Fibroblast of lung (primary cell): ENCODE measurements around the gene SMPD2. TPM values are rescaled to one million over a fixed set of nuclear protein-coding genes. Genes with fewer than 3 reads are reported as not detected.

Experiments used
- DNase-seq, 2 donors: peaks; one replicate each; pipeline versions ENCODE4 v3.0.0 to v3.0.0-alpha.2; 2010; ENCODE audit warnings: low read depth in 2 of 2
- H2AFZ ChIP-seq: 2 replicates; pipeline ENCODE4 v1.5.1; 2012; ENCODE audit warnings: low read length, control low read depth, inconsistent platforms
- H3K27ac ChIP-seq: 2 replicates; pipeline ENCODE4 v1.5.1; 2011; ENCODE audit warnings: low read length, control low read depth; ENCODE audit not compliant: insufficient read depth
- H3K27me3 ChIP-seq: 2 replicates; pipeline ENCODE4 v1.5.1; 2011; ENCODE audit warnings: mild to moderate bottlenecking, low read length; ENCODE audit not compliant: control insufficient read depth, insufficient read depth
- H3K36me3 ChIP-seq: 2 replicates; pipeline ENCODE4 v1.5.1; 2011; ENCODE audit warnings: low read length; ENCODE audit not compliant: control insufficient read depth, insufficient read depth
- H3K4me1 ChIP-seq: 2 replicates; pipeline ENCODE4 v1.5.1; 2011; ENCODE audit warnings: low read length; ENCODE audit not compliant: control insufficient read depth, insufficient read depth; ENCODE audit errors: extremely low read depth
- H3K4me2 ChIP-seq: 2 replicates; pipeline ENCODE4 v1.5.1; 2011; ENCODE audit warnings: low read length, control low read depth; ENCODE audit not compliant: insufficient read depth; ENCODE audit errors: extremely low read depth
- H3K4me3 ChIP-seq, 4 experiments: fragments of 200-600 bp in 1 of 4; sonication (generic) in 1 of 4; replicated peaks in 1 of 4; 2 replicates each; pipeline ENCODE4 v1.5.1; 2011 to 2016; ENCODE audit warnings: low read length in 4 of 4, low read depth in 3 of 4, mild to moderate bottlenecking in 3 of 4, control low read depth in 2 of 4, inconsistent platforms in 1 of 4, mixed read lengths in 1 of 4; ENCODE audit not compliant: insufficient read depth in 1 of 4; ENCODE audit errors: control extremely low read depth in 1 of 4
- H3K79me2 ChIP-seq: 2 replicates; pipeline ENCODE4 v1.5.1; 2012; ENCODE audit warnings: mild to moderate bottlenecking, low read length, inconsistent platforms; ENCODE audit not compliant: control insufficient read depth, insufficient read depth
- H3K9ac ChIP-seq: 2 replicates; pipeline ENCODE4 v1.5.1; 2011; ENCODE audit warnings: mild to moderate bottlenecking, low read length, control low read depth; ENCODE audit not compliant: insufficient read depth
- H3K9me3 ChIP-seq: 2 replicates; pipeline ENCODE4 v1.5.1; 2012; ENCODE audit warnings: low read depth, low read length; ENCODE audit not compliant: control insufficient read depth, insufficient read depth
- H4K20me1 ChIP-seq: 2 replicates; pipeline ENCODE4 v1.5.1; 2011; ENCODE audit warnings: low read length; ENCODE audit not compliant: control insufficient read depth, insufficient read depth; ENCODE audit errors: extremely low read depth
- EZH2 ChIP-seq: IDR thresholded peaks from 2 replicates; pipeline ENCODE4 v1.5.1; 2012; ENCODE audit warnings: low read length, control low read depth, mild to moderate bottlenecking; ENCODE audit errors: missing control alignments
- polyA plus RNA-seq, 2 donors: library from polyadenylated mRNA; depleted of rRNA in 1 of 2; stranded (reverse) in 1 of 2; unstranded in 1 of 2; fragments of >200 nt; gene quantifications; 2 replicates each; pipeline ENCODE4 v1.2.1, GENCODE V29; 2011 to 2012; ENCODE audit warnings: missing spikeins in 1 of 2
- total RNA-seq: library from RNA; depleted of rRNA; stranded (reverse); fragments of >200 nt; gene quantifications from 2 replicates; pipeline ENCODE4 v1.2.1, GENCODE V29; 2014
- TF ChIP-seq, protein P1 (sequence below), 2 donors: IDR thresholded peaks in 1 of 2; conservative IDR thresholded peaks in 1 of 2; 1 replicate in 1 of 2; 2 replicates in 1 of 2; pipeline ENCODE4 v1.5.1; 2011 to 2012; ENCODE audit warnings: low read length in 2 of 2, control low read depth in 1 of 2, inconsistent platforms in 1 of 2, low read depth in 1 of 2, mild to moderate bottlenecking in 1 of 2

Gene SMPD2
- total and polyA plus RNA-seq, 2 donors (not counting 1 experiment from before 2014, with no cell fraction given) = 5.5 to 7.9 TPM

DNA sequence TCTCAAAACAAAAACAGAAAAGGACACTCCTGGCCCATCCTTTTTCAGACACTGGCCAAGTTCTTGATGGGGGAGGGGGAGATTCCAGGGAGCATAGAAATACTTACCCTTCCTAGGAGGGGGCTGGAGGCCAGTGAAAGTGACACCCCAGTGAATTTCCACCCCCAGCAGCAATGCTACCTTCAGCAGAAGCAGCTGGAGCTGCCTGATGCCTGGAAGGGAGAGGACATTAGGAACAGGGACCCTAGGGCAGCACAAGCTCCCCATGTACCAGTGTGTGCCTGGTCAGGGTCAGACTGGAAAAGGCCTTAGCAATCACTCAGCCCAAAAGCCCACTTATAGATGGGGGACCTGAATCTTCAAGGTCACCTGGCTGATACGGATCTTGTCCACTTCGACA, 12.6 kb downstream of the SMPD2 start:
- Histone ChIP-seq H3K27me3 (no peaks in the 10 kb centered on the region), H3K27ac (no peak overlapping the region), H3K36me3 (peaks cover 21% of the 10 kb centered on the region), H3K9me3 (no peaks in the 10 kb centered on the region), H3K79me2 (peaks cover 24% of the 10 kb centered on the region), H3K9ac (no peak overlapping the region), H3K4me1 (peaks cover 7% of the 10 kb centered on the region), H3K4me3 (no peak overlapping the region), H2AFZ (no peak overlapping the region), H3K4me2 (no peak overlapping the region), H4K20me1 (no peaks in the 10 kb centered on the region)
- no peak for DNase-seq
- TF ChIP-seq, protein P1, sequence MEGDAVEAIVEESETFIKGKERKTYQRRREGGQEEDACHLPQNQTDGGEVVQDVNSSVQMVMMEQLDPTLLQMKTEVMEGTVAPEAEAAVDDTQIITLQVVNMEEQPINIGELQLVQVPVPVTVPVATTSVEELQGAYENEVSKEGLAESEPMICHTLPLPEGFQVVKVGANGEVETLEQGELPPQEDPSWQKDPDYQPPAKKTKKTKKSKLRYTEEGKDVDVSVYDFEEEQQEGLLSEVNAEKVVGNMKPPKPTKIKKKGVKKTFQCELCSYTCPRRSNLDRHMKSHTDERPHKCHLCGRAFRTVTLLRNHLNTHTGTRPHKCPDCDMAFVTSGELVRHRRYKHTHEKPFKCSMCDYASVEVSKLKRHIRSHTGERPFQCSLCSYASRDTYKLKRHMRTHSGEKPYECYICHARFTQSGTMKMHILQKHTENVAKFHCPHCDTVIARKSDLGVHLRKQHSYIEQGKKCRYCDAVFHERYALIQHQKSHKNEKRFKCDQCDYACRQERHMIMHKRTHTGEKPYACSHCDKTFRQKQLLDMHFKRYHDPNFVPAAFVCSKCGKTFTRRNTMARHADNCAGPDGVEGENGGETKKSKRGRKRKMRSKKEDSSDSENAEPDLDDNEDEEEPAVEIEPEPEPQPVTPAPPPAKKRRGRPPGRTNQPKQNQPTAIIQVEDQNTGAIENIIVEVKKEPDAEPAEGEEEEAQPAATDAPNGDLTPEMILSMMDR (conservative IDR thresholded peaks at IDR 0.05 in 1 of 2, IDR thresholded peaks at IDR 0.05 in 1 of 2; ENCODE audit: low read depth in 1 of 2, low read length in 2 of 2) = no peak
- TF ChIP-seq EZH2 = no peak

DNA sequence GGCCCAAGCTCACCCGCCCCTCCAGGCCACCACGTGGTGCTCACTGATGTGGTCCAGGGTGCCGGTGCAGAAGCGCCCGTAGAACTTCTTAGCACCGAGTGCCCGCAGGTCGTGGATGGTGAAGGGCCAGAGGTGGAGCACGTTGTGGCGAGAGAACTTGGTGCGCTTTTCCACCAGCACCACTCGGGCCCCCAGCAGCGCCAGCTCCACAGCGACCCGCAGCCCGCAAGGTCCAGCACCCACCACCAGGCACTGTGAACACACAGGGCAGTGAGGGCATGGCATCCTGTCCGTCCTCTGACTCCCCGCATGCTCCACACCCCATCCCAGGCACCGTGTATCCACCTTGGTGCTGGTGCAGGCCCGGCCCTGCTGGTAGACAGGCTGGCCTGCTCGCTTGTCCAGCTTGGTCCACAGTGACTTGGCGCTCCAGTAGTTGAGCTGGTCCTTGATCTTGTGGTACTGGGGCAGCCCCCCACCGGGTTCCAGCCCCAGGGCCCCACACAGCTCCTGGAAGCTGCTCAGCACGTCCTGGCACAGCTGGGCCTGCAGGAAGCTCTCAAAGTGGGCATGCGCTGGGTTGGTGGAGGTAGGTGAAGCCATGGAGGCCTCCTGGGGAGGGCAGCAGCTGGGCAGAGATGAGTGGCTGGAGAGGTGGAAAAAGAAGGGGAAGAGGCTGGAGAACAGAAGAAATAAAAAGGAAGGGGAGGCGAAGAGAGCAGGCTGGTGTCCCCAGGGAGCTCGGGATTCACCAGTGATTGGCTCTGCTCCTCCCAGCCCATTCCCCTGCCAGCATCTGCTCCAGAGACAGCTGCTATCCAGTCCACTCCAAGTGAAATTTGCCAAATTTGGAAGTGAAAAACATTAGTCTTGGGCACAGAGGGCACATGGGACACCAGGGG, 13.3 kb downstream of the SMPD2 start:
- Histone ChIP-seq H2AFZ (no peak overlapping the region), H3K79me2 (peaks cover 24% of the 10 kb centered on the region), H3K27me3 (no peaks in the 10 kb centered on the region), H3K36me3 (peaks cover 19% of the 10 kb centered on the region), H3K27ac (peak overlapping the region; percentile 89), H3K9me3 (no peaks in the 10 kb centered on the region), H4K20me1 (no peaks in the 10 kb centered on the region), H3K4me1 (peaks cover 7% of the 10 kb centered on the region), H3K9ac (peak overlapping the region; percentile 8), H3K4me2 (peak overlapping the region; percentile 95), H3K4me3 (peak overlapping the region; percentile 82 to 93 (median 89))
- peak in 1 of 2 donors; percentile 47 for DNase-seq
- TF ChIP-seq, protein P1 (conservative IDR thresholded peaks at IDR 0.05 in 1 of 2, IDR thresholded peaks at IDR 0.05 in 1 of 2; ENCODE audit: low read depth in 1 of 2, low read length in 2 of 2) = no peak

DNA sequence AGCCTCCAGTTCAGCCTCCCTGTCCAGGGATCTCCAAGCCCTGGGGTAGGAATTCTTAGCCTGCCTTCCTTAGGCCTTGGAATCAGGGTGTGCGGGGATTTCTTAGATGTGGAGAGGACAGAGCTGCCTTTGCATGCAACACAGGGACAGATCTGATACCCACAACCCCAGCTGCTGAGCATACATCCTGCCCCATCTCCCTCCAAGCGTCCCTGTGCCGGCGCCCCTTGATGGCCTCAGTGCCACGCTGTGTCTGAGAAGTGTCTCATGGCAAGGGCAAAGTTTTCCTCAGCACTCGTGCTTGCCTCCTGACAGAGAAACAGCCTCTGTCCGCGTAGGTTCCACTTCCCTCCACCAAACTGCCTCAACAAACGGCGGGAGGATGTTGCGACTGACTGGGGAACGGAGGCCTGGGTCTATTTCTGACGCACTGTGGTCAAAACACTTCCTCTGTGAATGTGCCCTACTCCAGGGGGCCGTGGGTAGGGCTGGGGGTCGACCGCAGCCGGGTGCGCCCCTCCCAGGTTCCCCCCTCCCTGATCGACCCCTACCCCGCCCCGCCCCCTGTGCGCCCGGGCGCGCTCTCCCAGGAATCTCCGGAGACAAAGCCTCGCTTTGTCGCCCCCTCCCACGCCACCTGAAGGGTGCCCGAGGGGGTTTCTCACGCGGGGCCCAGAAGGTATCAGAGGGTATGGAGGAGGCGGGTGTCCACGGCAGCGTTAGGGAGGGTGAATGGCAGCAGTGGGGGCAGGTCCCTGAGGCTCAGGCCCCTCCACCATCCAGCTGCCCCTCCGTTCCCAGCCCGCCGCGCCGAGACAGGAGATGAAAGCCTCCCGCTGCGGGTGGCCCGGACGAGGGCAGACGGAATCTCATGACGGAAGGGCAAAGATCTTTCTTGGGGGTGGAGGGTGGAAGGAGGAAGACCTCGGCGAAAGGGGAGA, 14.2 kb downstream of the SMPD2 start:
- Histone ChIP-seq H3K4me1 (peaks cover 7% of the 10 kb centered on the region), H3K4me3 (peak overlapping the region; percentile 82 to 93 (median 89)), H2AFZ (peak overlapping the region; percentile 70), H4K20me1 (no peaks in the 10 kb centered on the region), H3K9ac (peak overlapping the region; percentile 81), H3K9me3 (no peaks in the 10 kb centered on the region), H3K79me2 (peaks cover 24% of the 10 kb centered on the region), H3K36me3 (peaks cover 18% of the 10 kb centered on the region), H3K27me3 (no peaks in the 10 kb centered on the region), H3K27ac (peak overlapping the region; percentile 89), H3K4me2 (peak overlapping the region; percentile 95)
- TF ChIP-seq, protein P1 (conservative IDR thresholded peaks at IDR 0.05 in 1 of 2, IDR thresholded peaks at IDR 0.05 in 1 of 2; ENCODE audit: low read depth in 1 of 2, low read length in 2 of 2) = no peak
- no peak for TF ChIP-seq EZH2
- DNase-seq = peak; percentile 20 to 26
